Psoas muscle (tissue), 8 donors: Measurements from ENCODE around the gene WNT7B. TPM values are rescaled to one million over a fixed set of nuclear protein-coding genes. Genes with fewer than 3 reads are reported as not detected.

ENCODE experiments used
- ATAC-seq, 4 donors: fragments of 200-7000 bp; cut with Tn5 transposase; one replicate each; pipeline ENCODE4 v1.9.1; 2020; ENCODE audit warnings: moderate library complexity in 3 of 4, mild to moderate bottlenecking in 2 of 4
- DNase-seq, 2 donors: peaks; one replicate each; pipeline ENCODE4 v3.0.0-alpha.2; 2020
- H3K27ac ChIP-seq: fragments of 200-600 bp; one replicate; pipeline ENCODE4 v1.8.0; 2022
- H3K27me3 ChIP-seq, 3 donors: fragments of 200-600 bp in 1 of 3; one replicate each; pipeline versions ENCODE4 v1.6.1 to v1.8.0; 2013 to 2022; ENCODE audit warnings: low read length in 2 of 3, mild to moderate bottlenecking in 2 of 3, moderate library complexity in 1 of 3; ENCODE audit not compliant: insufficient read depth in 3 of 3
- H3K36me3 ChIP-seq, 2 donors: fragments of 200-600 bp in 1 of 2; one replicate each; pipeline versions ENCODE4 v1.6.1 to v1.8.0; 2013 to 2022; ENCODE audit warnings: low read depth in 1 of 2, mild to moderate bottlenecking in 1 of 2, moderate library complexity in 1 of 2; ENCODE audit not compliant: insufficient read depth in 1 of 2
- H3K4me1 ChIP-seq: fragments of 200-600 bp; one replicate; pipeline ENCODE4 v1.8.0; 2022
- H3K4me3 ChIP-seq: fragments of 200-600 bp; one replicate; pipeline ENCODE4 v1.8.0; 2022; ENCODE audit warnings: mild to moderate bottlenecking
- H3K9me3 ChIP-seq: fragments of 200-600 bp; one replicate; pipeline ENCODE4 v1.8.0; 2022
- CTCF ChIP-seq: fragments of 200-600 bp; IDR thresholded peaks from one replicate; pipeline ENCODE4 v1.8.0; 2022; ENCODE audit warnings: antibody characterized with exemption
- WGBS, 3 donors: extraction: QIAGEN DNeasy Blood & Tissue Kit; methylation state at CpG; one replicate each; pipeline versions ENCODE4 v1.1.6 to v1.1.7; 2013; 5-methylcytosine and 5-hydroxymethylcytosine counted together
- intact Hi-C, 2 donors: fragments of 100-400 bp; cut with DNase I; formaldehyde crosslinking; loops; one replicate each; pipeline versions ENCODE4 v1.11.0 to v1.14.2; 2022
- polyA plus RNA-seq, 3 donors: library from polyadenylated mRNA; stranded (reverse); fragments of 200-250 nt; gene quantifications; one replicate each; pipeline ENCODE4 v1.2.3, GENCODE V29; 2013
- total RNA-seq, 4 donors: library from RNA; stranded (reverse); fragmentation: NEBNext Ultra II Directional in 2 of 4; extraction: Animal tissue kit (Norgen Biotek cat#: 25700) in 2 of 4; gene quantifications; one replicate each; pipeline versions ENCODE4 v1.2.1 to v1.2.4, GENCODE V29; 2021 to 2023
- donor health status: healthy with polysubstance abuse.
- donor health status: DM: no; HTN: no; CAD: no; lungs with moderate emphysema.
- donor health status: Bipolar disorder and iron deficiency.
- donor health status: healthy.
- donor health status: DM: yes; HTN: yes; CAD: no.
- donor health status: DM: no; HTN: no; CAD: no.
- donor health status: DM: no; HTN: no; CAD: no.
- donor health status: DM: yes; HTN: yes; CAD: no.

The WNT7B gene
- total and polyA plus RNA-seq, 7 donors: 0.05 TPM; not detected in 6

- peaks cover 34% of the 10 kb centered on the region for H3K4me1 ChIP-seq
- no peak for ATAC-seq
- intact Hi-C loops: loop anchor here in 1 of 2 donors (5.0 kb wide), 1 partner anchor 301 kb away; no protein-coding TSS in a partner anchor
These were observed 34.7 kb upstream of the WNT7B start for GRCh38 chr22:46011627-46012181.

GRCh38 chr22:46010951-46011626 is 34.1 kb upstream of the WNT7B start:
- 76 to 80% (median 78%) methylated on average over 19 to 20 of the region's 20 CpGs for WGBS, 3 donors
- no peak overlapping the region for H3K4me3 ChIP-seq
- peaks cover 40% of the 10 kb centered on the region for H3K4me1 ChIP-seq
- H3K9me3 ChIP-seq: peaks cover 7% of the 10 kb centered on the region
- H3K36me3 ChIP-seq: no peaks in the 10 kb centered on the region
- no peaks in the 10 kb centered on the region for H3K27me3 ChIP-seq
- TF ChIP-seq CTCF: no peak
- ATAC-seq (no peak), DNase-seq (peak; percentile 18 to 61)
- H3K27ac ChIP-seq: peak overlapping the region; percentile 19
- intact Hi-C loops: loop anchor here in 1 of 2 donors (5.0 kb wide), 1 partner anchor 301 kb away; no protein-coding TSS in a partner anchor

More at GRCh38 chr22:46011627-46012181, 34.7 kb upstream of the WNT7B start:
- Histone ChIP-seq H3K4me3 (no peak overlapping the region), H3K9me3 (peaks cover 7% of the 10 kb centered on the region), H3K27ac (peak overlapping the region; percentile 19), H3K36me3 (no peaks in the 10 kb centered on the region), H3K27me3 (no peaks in the 10 kb centered on the region)
- peak; percentile 15 to 48 for DNase-seq
- 64 to 81% (median 66%) methylated on average over 18 of the region's 18 CpGs for WGBS, 3 donors
- no peak for TF ChIP-seq CTCF

- Histone ChIP-seq H3K4me1 (peaks cover 43% of the 10 kb centered on the region), H3K27me3 (no peaks in the 10 kb centered on the region), H3K27ac (no peak overlapping the region), H3K4me3 (no peak overlapping the region), H3K9me3 (peaks cover 7% of the 10 kb centered on the region), H3K36me3 (no peaks in the 10 kb centered on the region)
- TF ChIP-seq CTCF: no peak
- DNase-seq: peak in 1 of 2 donors; percentile 17
- intact Hi-C loops: loop anchor here in 1 of 2 donors (5.0 kb wide), 1 partner anchor 302 kb away; no protein-coding TSS in a partner anchor
- 65 to 76% (median 66%) methylated on average over 8 of the region's 8 CpGs for WGBS, 3 donors
- no peak for ATAC-seq
These were observed 33.4 kb upstream of the WNT7B start for GRCh38 chr22:46010207-46010867.

GRCh38 chr22:46009730-46010129 is 32.8 kb upstream of the WNT7B start:
- ATAC-seq (no peak), DNase-seq (peak in 1 of 2 donors; percentile 15)
- WGBS, 3 donors: 90 to 93% (median 91%) methylated on average over 5 of the region's 5 CpGs
- H3K4me3 ChIP-seq: no peak overlapping the region
- H3K36me3 ChIP-seq: no peaks in the 10 kb centered on the region
- peaks cover 7% of the 10 kb centered on the region for H3K9me3 ChIP-seq
- peaks cover 39% of the 10 kb centered on the region for H3K4me1 ChIP-seq
- no peak for TF ChIP-seq CTCF
- intact Hi-C loops: loop anchor here (5.0 kb wide), 2 partner anchors 63 to 303 kb away; no protein-coding TSS in a partner anchor
- no peak overlapping the region for H3K27ac ChIP-seq
- no peaks in the 10 kb centered on the region for H3K27me3 ChIP-seq
